Fibroblast of pulmonary artery (primary cell): Measurements from ENCODE around the gene NDUFC2.
A peak's percentile ranks its signal among the peaks of the same experiment; 100 is the strongest.
"Not testable (repeated sequence)": the region's sequence is repeated elsewhere in the genome, so short reads cannot be mapped to it uniquely, and the experiment has no call there.

Experiments
- DNase-seq: peaks from one replicate; pipeline ENCODE4 v3.0.0-alpha.2; 2010; ENCODE audit warnings: low read depth
- H3K4me3 ChIP-seq: replicated peaks from 2 replicates; pipeline ENCODE4 v1.5.1; 2011; ENCODE audit warnings: low read depth, mild to moderate bottlenecking, control low read depth, low read length, moderate library complexity
- CTCF ChIP-seq: IDR thresholded peaks from 2 replicates; pipeline ENCODE4 v1.5.1; 2011; ENCODE audit warnings: mild to moderate bottlenecking, control low read depth, low read length, inconsistent platforms; ENCODE audit errors: missing control alignments

NDUFC2 gene

GRCh38 chr11:78036313-78036712 lies 43.3 kb downstream of the NDUFC2 start:
- TF ChIP-seq CTCF = no peak
- H3K4me3 ChIP-seq = no peak overlapping the region

GRCh38 chr11:78034623-78035022 lies 45.0 kb downstream of the NDUFC2 start:
- no peak for DNase-seq
- H3K4me3 ChIP-seq = no peak overlapping the region
- TF ChIP-seq CTCF = no peak

More at GRCh38 chr11:78036313-78036712, 43.3 kb downstream of the NDUFC2 start:
- DNase-seq = no peak

- DNase-seq = no peak
- no peak for TF ChIP-seq CTCF
- H3K4me3 ChIP-seq = no peak overlapping the region
These were observed 46.6 kb downstream of the NDUFC2 start for GRCh38 chr11:78033040-78033439.

GRCh38 chr11:78032090-78032489 lies 47.6 kb downstream of the NDUFC2 start:
- TF ChIP-seq CTCF = no peak
- DNase-seq = peak; percentile 46
- H3K4me3 ChIP-seq = no peak overlapping the region

GRCh38 chr11:78031629-78032028 lies 48.0 kb downstream of the NDUFC2 start:
- TF ChIP-seq CTCF = no peak
- no peak for DNase-seq
- no peak overlapping the region for H3K4me3 ChIP-seq

GRCh38 chr11:78030429-78031325 lies 49.0 kb downstream of the NDUFC2 start:
- TF ChIP-seq CTCF = no peak
- peak; percentile 89 for DNase-seq
- no peak overlapping the region for H3K4me3 ChIP-seq

GRCh38 chr11:78028423-78028822 lies 51.2 kb downstream of the NDUFC2 start:
- H3K4me3 ChIP-seq, DNase-seq: not testable (repeated sequence)
